ENCODE data around the gene KLHL12. TPM values are rescaled to one million over a fixed set of nuclear protein-coding genes. Genes with fewer than 3 reads are reported as not detected.
"Not testable (repeated sequence)": the region's sequence is repeated elsewhere in the genome, so short reads cannot be mapped to it uniquely, and the experiment has no call there.

Gene KLHL12
- total RNA-seq, 1 donor from 2014 or later = 19.6 TPM

GRCh38 chr1:202915146-202915545 is 11.9 kb downstream of the KLHL12 start:
- H3K36me3 ChIP-seq = peaks cover 0 to 62% of the 10 kb centered on the region in 2 donors
- no peaks in the 10 kb centered on the region for H3K4me1 ChIP-seq
- H3K27me3 ChIP-seq = no peaks in the 10 kb centered on the region
- no peak for TF ChIP-seq CTCF (IDR thresholded peaks at IDR 0.05)
- TF ChIP-seq POLR2A (IDR thresholded peaks at IDR 0.05) = no peak
- no peak for TF ChIP-seq POLR2AphosphoS5 (IDR thresholded peaks at IDR 0.05; ENCODE audit: insufficient read depth in 1 of 2, low read depth in 1 of 2)
- no peak for DNase-seq (ENCODE audit: extremely low spot score in 2 of 2)
- H3K27ac ChIP-seq = no peak overlapping the region
- H3K4me3 ChIP-seq = no peak overlapping the region
- H3K9me3 ChIP-seq = no peaks in the 10 kb centered on the region
- intact Hi-C loops (cut with DNase I) = no loop called here

GRCh38 chr1:202912476-202912875 is 14.6 kb downstream of the KLHL12 start:
- DNase-seq (ENCODE audit: extremely low spot score in 2 of 2); H3K4me3 ChIP-seq; intact Hi-C loops (cut with DNase I); H3K9me3 ChIP-seq; H3K27ac ChIP-seq; H3K27me3 ChIP-seq; H3K4me1 ChIP-seq: not testable (repeated sequence)
- peaks cover 0 to 80% of the 10 kb centered on the region in 2 donors for H3K36me3 ChIP-seq

- H3K4me3 ChIP-seq = no peak overlapping the region
- H3K9me3 ChIP-seq = no peaks in the 10 kb centered on the region
- intact Hi-C loops (cut with DNase I) = no loop called here
- peaks cover 0 to 82% of the 10 kb centered on the region in 2 donors for H3K36me3 ChIP-seq
- H3K4me1 ChIP-seq = no peaks in the 10 kb centered on the region
- DNase-seq (ENCODE audit: extremely low spot score in 2 of 2) = no peak
- H3K27ac ChIP-seq = no peak overlapping the region
- H3K27me3 ChIP-seq = no peaks in the 10 kb centered on the region
- TF ChIP-seq POLR2A (IDR thresholded peaks at IDR 0.05) (no peak), CTCF (IDR thresholded peaks at IDR 0.05) (no peak), POLR2AphosphoS5 (IDR thresholded peaks at IDR 0.05; ENCODE audit: insufficient read depth in 1 of 2, low read depth in 1 of 2) (no peak)
Measured at GRCh38 chr1:202909494-202909893, 17.5 kb downstream of the KLHL12 start.

GRCh38 chr1:202908998-202909397 is 18.0 kb downstream of the KLHL12 start:
- H3K27me3 ChIP-seq = no peaks in the 10 kb centered on the region
- no peak overlapping the region for H3K27ac ChIP-seq
- intact Hi-C loops (cut with DNase I) = no loop called here
- no peak for TF ChIP-seq POLR2A (IDR thresholded peaks at IDR 0.05)
- TF ChIP-seq POLR2AphosphoS5 (IDR thresholded peaks at IDR 0.05; ENCODE audit: insufficient read depth in 1 of 2, low read depth in 1 of 2) = no peak
- TF ChIP-seq CTCF (IDR thresholded peaks at IDR 0.05) = no peak
- no peaks in the 10 kb centered on the region for H3K4me1 ChIP-seq
- H3K4me3 ChIP-seq = no peak overlapping the region
- no peaks in the 10 kb centered on the region for H3K9me3 ChIP-seq
- H3K36me3 ChIP-seq = peaks cover 0 to 77% of the 10 kb centered on the region in 2 donors
- no peak for DNase-seq (ENCODE audit: extremely low spot score in 2 of 2)

GRCh38 chr1:202905331-202905730 is 21.7 kb downstream of the KLHL12 start:
- no peak overlapping the region for H3K27ac ChIP-seq
- no peak for TF ChIP-seq CTCF (IDR thresholded peaks at IDR 0.05)
- no peak for TF ChIP-seq POLR2AphosphoS5 (IDR thresholded peaks at IDR 0.05; ENCODE audit: insufficient read depth in 1 of 2, low read depth in 1 of 2)
- TF ChIP-seq POLR2A (IDR thresholded peaks at IDR 0.05) = no peak
- no peak overlapping the region for H3K4me3 ChIP-seq
- H3K27me3 ChIP-seq = no peaks in the 10 kb centered on the region
- DNase-seq (ENCODE audit: extremely low spot score in 2 of 2) = no peak
- no peaks in the 10 kb centered on the region for H3K4me1 ChIP-seq
- H3K36me3 ChIP-seq = peaks cover 0 to 57% of the 10 kb centered on the region in 2 donors
- intact Hi-C loops (cut with DNase I) = no loop called here
- no peaks in the 10 kb centered on the region for H3K9me3 ChIP-seq

GRCh38 chr1:202903808-202904207 is 23.2 kb downstream of the KLHL12 start:
- H3K36me3 ChIP-seq = peaks cover 0 to 45% of the 10 kb centered on the region in 2 donors
- H3K4me1 ChIP-seq; H3K27ac ChIP-seq; H3K27me3 ChIP-seq; H3K4me3 ChIP-seq; intact Hi-C loops (cut with DNase I); H3K9me3 ChIP-seq; DNase-seq (ENCODE audit: extremely low spot score in 2 of 2): not testable (repeated sequence)
